ENCODE measurements around the gene THOC2.

DNA sequence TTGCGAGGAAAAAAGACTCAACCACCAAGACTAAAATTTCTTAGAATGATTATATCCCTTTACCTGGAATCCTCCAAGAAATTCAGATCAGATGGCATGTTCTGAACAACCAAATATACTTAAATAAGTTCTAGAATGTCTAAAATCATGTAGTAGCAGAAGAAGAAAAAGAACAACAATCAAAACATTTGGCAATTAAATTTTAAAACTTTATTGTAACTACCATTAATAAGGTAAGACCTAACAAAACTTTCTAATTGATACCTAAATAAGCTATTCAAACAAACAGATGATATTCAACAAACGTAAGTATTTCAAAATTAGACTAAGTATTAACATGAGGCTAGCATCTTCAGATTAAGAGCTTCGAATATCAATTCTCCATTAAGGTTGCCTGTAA is 4.3 kb downstream of the THOC2 start:
- TF ChIP-seq POLR2A (IDR thresholded peaks at IDR 0.05) = no peak
- TF ChIP-seq, protein P1, sequence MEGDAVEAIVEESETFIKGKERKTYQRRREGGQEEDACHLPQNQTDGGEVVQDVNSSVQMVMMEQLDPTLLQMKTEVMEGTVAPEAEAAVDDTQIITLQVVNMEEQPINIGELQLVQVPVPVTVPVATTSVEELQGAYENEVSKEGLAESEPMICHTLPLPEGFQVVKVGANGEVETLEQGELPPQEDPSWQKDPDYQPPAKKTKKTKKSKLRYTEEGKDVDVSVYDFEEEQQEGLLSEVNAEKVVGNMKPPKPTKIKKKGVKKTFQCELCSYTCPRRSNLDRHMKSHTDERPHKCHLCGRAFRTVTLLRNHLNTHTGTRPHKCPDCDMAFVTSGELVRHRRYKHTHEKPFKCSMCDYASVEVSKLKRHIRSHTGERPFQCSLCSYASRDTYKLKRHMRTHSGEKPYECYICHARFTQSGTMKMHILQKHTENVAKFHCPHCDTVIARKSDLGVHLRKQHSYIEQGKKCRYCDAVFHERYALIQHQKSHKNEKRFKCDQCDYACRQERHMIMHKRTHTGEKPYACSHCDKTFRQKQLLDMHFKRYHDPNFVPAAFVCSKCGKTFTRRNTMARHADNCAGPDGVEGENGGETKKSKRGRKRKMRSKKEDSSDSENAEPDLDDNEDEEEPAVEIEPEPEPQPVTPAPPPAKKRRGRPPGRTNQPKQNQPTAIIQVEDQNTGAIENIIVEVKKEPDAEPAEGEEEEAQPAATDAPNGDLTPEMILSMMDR (IDR thresholded peaks at IDR 0.05) = no peak
- TF ChIP-seq POLR2AphosphoS5 (IDR thresholded peaks at IDR 0.05) = no peak

All from prostate gland (tissue), 2 donors.